ENCODE measurements around the gene C4BPA.
A peak's percentile ranks its signal among the peaks of the same experiment; 100 is the strongest.

Gene C4BPA

GRCh38 chr1:207088701-207089626, 15.1 kb upstream of the C4BPA start, which contains the start of gene C4BPB:
TSS of gene C4BPB (plus strand) at chr1:207088860. CDS start at chr1:207089532, 672 bp downstream.
- H4K20me1 ChIP-seq (ENCODE audit: insufficient read depth, low read length) = no peaks in the 10 kb centered on the region
- no peaks in the 10 kb centered on the region for H3F3A ChIP-seq (ENCODE audit: insufficient read depth, low read length)
- peaks cover 12% of the 10 kb centered on the region for H3K4me1 ChIP-seq (ENCODE audit: low read length)
- H3K79me2 ChIP-seq (ENCODE audit: low read length) = no peaks in the 10 kb centered on the region
- peak; percentile 40 for DNase-seq
- no peaks in the 10 kb centered on the region for H3K36me3 ChIP-seq (replicated peaks; ENCODE audit: insufficient read depth, low read length)
- no peaks in the 10 kb centered on the region for H3K27me3 ChIP-seq (replicated peaks; ENCODE audit: insufficient read depth, low read length)
- 0 out of 2 replicates have a peak within 1 kb of the TSS, but pooled peaks have one; percentile 3 for H3K27ac ChIP-seq (ENCODE audit: low read length)
- H2AFZ ChIP-seq (ENCODE audit: low read length) = peak within 1 kb of the TSS; percentile 13
- peak within 1 kb of the TSS; percentile 4; the same call in 1 of the 2 replicates for H3K4me3 ChIP-seq (ENCODE audit: low read length)
- no peak for TF ChIP-seq EZH2 (optimal IDR thresholded peaks at IDR 0.05; ENCODE audit: low read depth, low read length)
- TF ChIP-seq CTCF (IDR thresholded peaks at IDR 0.05; ENCODE audit: low read length) = no peak
- TF ChIP-seq EZH2phosphoT487 (IDR thresholded peaks at IDR 0.05; ENCODE audit: low read length) = no peak
- no peaks in the 10 kb centered on the region for H3K9me2 ChIP-seq (replicated peaks; ENCODE audit: insufficient read depth, low read length)
- 0 out of 2 replicates have a peak within 1 kb of the TSS, but pooled peaks have one; percentile 9 for H3K4me2 ChIP-seq (ENCODE audit: low read depth, low read length)
- H3K9ac ChIP-seq (ENCODE audit: low read length) = no peak within 1 kb of the TSS
- H3K9me3 ChIP-seq (replicated peaks; ENCODE audit: insufficient read depth, low read length) = no peaks in the 10 kb centered on the region

GRCh38 chr1:207089627-207090355, 14.2 kb upstream of the C4BPA start:
- Histone ChIP-seq H3K9me2 (replicated peaks; ENCODE audit: insufficient read depth, low read length) (no peaks in the 10 kb centered on the region), H3K79me2 (ENCODE audit: low read length) (no peaks in the 10 kb centered on the region), H3K9me3 (replicated peaks; ENCODE audit: insufficient read depth, low read length) (no peaks in the 10 kb centered on the region), H3K4me1 (ENCODE audit: low read length) (peaks cover 11% of the 10 kb centered on the region), H3K4me2 (ENCODE audit: low read depth, low read length) (0 out of 2 replicates have a peak overlapping the region, but pooled peaks have one; percentile 9), H2AFZ (ENCODE audit: low read length) (peak overlapping the region; percentile 13), H3K27me3 (replicated peaks; ENCODE audit: insufficient read depth, low read length) (no peaks in the 10 kb centered on the region), H3K27ac (ENCODE audit: low read length) (0 out of 2 replicates have a peak overlapping the region, but pooled peaks have one; percentile 3), H3K9ac (ENCODE audit: low read length) (no peak overlapping the region), H3F3A (ENCODE audit: insufficient read depth, low read length) (no peaks in the 10 kb centered on the region), H3K36me3 (replicated peaks; ENCODE audit: insufficient read depth, low read length) (no peaks in the 10 kb centered on the region), H3K4me3 (ENCODE audit: low read length) (peak overlapping the region; percentile 4; the same call in 1 of the 2 replicates), H4K20me1 (ENCODE audit: insufficient read depth, low read length) (no peaks in the 10 kb centered on the region)
- DNase-seq = no peak
- no peak for TF ChIP-seq EZH2phosphoT487 (IDR thresholded peaks at IDR 0.05; ENCODE audit: low read length)
- TF ChIP-seq CTCF (IDR thresholded peaks at IDR 0.05; ENCODE audit: low read length) = no peak
- TF ChIP-seq EZH2 (optimal IDR thresholded peaks at IDR 0.05; ENCODE audit: low read depth, low read length) = no peak

GRCh38 chr1:207091200-207091908, 12.7 kb upstream of the C4BPA start:
- Histone ChIP-seq H3K4me1 (ENCODE audit: low read length) (peaks cover 9% of the 10 kb centered on the region), H3K4me2 (ENCODE audit: low read depth, low read length) (peak overlapping the region; percentile 20; the same call in 1 of the 2 replicates), H3K36me3 (replicated peaks; ENCODE audit: insufficient read depth, low read length) (no peaks in the 10 kb centered on the region), H4K20me1 (ENCODE audit: insufficient read depth, low read length) (no peaks in the 10 kb centered on the region), H3F3A (ENCODE audit: insufficient read depth, low read length) (no peaks in the 10 kb centered on the region), H3K4me3 (ENCODE audit: low read length) (no peak overlapping the region), H3K79me2 (ENCODE audit: low read length) (no peaks in the 10 kb centered on the region), H3K9me2 (replicated peaks; ENCODE audit: insufficient read depth, low read length) (no peaks in the 10 kb centered on the region), H3K27ac (ENCODE audit: low read length) (peak overlapping the region; percentile 8; the same call in 1 of the 2 replicates), H3K9me3 (replicated peaks; ENCODE audit: insufficient read depth, low read length) (no peaks in the 10 kb centered on the region), H3K27me3 (replicated peaks; ENCODE audit: insufficient read depth, low read length) (no peaks in the 10 kb centered on the region), H2AFZ (ENCODE audit: low read length) (no peak overlapping the region), H3K9ac (ENCODE audit: low read length) (no peak overlapping the region)
- TF ChIP-seq EZH2 (optimal IDR thresholded peaks at IDR 0.05; ENCODE audit: low read depth, low read length) = no peak
- 0 out of 2 replicates have a peak, but pooled peaks have one; percentile 3 for TF ChIP-seq CTCF (IDR thresholded peaks at IDR 0.05; ENCODE audit: low read length)
- DNase-seq = peak; percentile 40
